ENCODE measurements around the gene TRIM67. TPM values are rescaled to one million over a fixed set of nuclear protein-coding genes. Genes with fewer than 3 reads are reported as not detected.

The TRIM67 gene
- total RNA-seq, 2 donors from 2014 or later, result 0.12 TPM; not detected in 1

DNA sequence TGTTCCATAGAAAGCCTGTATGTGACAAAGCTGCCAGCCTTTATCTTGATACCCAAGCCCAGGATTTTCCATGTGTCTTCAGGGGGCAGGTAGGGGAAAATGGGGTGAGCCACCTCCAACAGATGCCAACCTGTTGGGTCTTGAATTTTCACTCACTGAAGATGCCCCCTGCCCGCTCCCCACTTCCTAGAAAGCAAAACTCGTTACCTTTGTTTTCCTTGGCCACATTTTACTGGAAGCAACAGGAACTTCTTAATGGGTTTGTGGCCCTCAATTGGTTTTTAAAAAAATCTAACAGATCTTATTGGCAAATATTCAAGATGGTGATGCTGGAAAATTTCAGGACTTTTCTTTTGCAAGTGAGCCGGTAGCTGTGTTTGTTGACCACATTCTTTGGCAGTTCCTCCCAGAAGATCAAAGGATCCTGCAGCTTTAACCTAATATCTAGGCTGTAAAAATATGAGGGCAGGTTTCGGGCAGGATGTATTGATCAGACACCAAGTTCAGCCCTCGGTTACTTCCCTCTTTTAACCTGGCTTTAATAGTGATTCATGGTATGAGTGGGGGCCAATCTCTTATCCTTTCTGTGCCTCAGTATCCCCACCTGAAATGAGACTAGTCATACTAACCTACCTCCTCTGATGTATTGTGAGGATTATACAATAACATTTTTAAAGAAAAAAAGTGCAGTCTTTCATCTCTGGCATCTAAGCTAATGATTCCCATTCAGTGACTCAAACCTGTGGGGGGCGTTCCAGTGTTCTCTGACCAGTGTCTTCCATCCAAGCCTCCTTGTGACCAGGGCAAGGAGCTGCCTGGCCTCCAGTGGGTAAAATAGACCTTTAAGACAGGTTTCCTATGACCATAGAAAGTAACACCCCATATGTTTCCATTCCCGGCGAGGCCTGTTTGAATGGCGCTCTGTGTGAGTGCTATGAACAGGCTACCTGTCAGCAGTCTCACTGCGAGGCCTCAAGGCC, 57.9 kb downstream of the TRIM67 start:
- H3K27me3 Mint-ChIP-seq (ENCODE audit: low read depth), result no peaks in the 10 kb centered on the region
- DNase-seq (no peak), ATAC-seq (replicated peaks in 1 of 2) (no peak)
- H3K4me1 Mint-ChIP-seq (ENCODE audit: low read depth), result peaks cover 8% of the 10 kb centered on the region
- no peak overlapping the region for H3K27ac Mint-ChIP-seq
- no peak overlapping the region for H3K4me3 Mint-ChIP-seq
- H3K36me3 Mint-ChIP-seq (ENCODE audit: insufficient read depth in 2 of 2), result peaks cover 3% of the 10 kb centered on the region in 2 donors
- no peaks in the 10 kb centered on the region for H3K9me3 Mint-ChIP-seq

DNA sequence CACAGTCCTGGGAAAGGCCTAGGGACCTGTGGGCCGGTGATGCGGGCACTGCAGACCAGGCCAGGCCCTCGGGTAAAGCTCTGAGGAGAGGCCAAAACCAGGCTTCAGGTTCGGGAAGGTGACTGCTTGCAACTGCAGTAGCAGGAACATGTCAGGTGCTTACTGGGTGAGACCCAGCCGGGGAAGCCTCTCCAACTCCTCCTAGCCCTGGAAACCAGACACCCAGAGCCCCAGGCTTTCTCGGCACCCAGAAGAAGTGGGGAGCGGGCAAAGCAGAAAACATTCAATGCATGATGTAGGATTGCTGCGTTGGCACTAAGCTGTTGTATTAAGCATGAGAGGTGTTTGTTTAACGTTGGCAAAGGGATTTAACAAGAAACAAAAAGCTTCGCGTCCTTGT, 58.9 kb downstream of the TRIM67 start:
- Mint-ChIP-seq H3K4me1 (ENCODE audit: low read depth) (no peaks in the 10 kb centered on the region), H3K36me3 (ENCODE audit: insufficient read depth in 2 of 2) (peaks cover 5 to 7% of the 10 kb centered on the region in 2 donors), H3K9me3 (no peaks in the 10 kb centered on the region), H3K27ac (no peak overlapping the region), H3K27me3 (ENCODE audit: low read depth) (no peaks in the 10 kb centered on the region), H3K4me3 (no peak overlapping the region)
- ATAC-seq (replicated peaks in 1 of 2) (no peak), DNase-seq (no peak)

DNA sequence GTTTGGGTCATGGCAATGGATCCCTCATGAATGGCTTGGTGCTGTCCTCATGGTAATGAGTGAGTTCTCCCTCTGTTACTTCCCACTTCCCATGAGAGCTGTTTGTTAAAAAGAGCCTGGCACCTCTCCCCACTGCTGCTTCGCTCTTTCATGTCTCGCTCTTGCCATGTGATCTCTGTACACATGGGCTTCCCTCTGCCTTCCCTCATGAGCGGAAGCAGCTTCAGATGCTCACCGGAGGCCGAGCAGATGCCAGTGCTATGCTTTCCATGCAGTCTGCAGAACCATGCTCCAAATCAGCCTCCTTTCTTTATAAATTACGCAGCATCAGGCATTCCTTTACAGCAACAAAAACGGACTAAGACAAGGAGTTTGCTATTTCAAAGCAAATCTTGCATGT, 64.3 kb downstream of the TRIM67 start:
- ATAC-seq (replicated peaks in 1 of 2), result no peak
- peaks cover 11 to 29% of the 10 kb centered on the region in 2 donors for H3K36me3 Mint-ChIP-seq (ENCODE audit: insufficient read depth in 2 of 2)
- H3K9me3 Mint-ChIP-seq, result no peaks in the 10 kb centered on the region
- no peaks in the 10 kb centered on the region for H3K27me3 Mint-ChIP-seq (ENCODE audit: low read depth)
- H3K4me3 Mint-ChIP-seq, result no peak overlapping the region
- H3K27ac Mint-ChIP-seq, result no peak overlapping the region
- H3K4me1 Mint-ChIP-seq (ENCODE audit: low read depth), result no peaks in the 10 kb centered on the region
- DNase-seq, result no peak

DNA sequence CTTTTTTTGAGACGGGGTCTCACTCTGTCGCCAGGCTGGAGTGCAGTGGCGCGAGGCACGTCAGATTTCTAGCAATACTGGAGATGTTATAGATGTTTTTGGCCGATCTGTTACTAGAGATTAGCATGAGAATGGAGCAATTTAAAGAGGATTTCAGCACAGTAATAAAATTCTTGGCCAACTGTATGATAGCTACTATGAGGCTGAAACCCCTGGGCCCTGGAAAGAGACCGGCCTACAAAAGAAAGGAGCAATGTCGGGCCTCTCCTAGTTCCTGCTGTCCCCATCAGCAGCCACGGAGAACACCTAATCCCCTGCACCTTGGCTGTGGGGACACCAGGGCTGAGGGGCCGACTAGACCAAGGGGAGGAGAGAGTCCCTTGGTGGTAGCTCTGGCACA, 69.7 kb downstream of the TRIM67 start:
- H3K4me3 Mint-ChIP-seq, result no peak overlapping the region
- H3K27ac Mint-ChIP-seq, result peak overlapping the region; percentile 6
- DNase-seq (no peak), ATAC-seq (replicated peaks in 1 of 2) (no peak)
- peaks cover 7 to 22% of the 10 kb centered on the region in 2 donors for H3K36me3 Mint-ChIP-seq (ENCODE audit: insufficient read depth in 2 of 2)
- peaks cover 18% of the 10 kb centered on the region for H3K4me1 Mint-ChIP-seq (ENCODE audit: low read depth)
- no peaks in the 10 kb centered on the region for H3K27me3 Mint-ChIP-seq (ENCODE audit: low read depth)
- H3K9me3 Mint-ChIP-seq, result no peaks in the 10 kb centered on the region

DNA sequence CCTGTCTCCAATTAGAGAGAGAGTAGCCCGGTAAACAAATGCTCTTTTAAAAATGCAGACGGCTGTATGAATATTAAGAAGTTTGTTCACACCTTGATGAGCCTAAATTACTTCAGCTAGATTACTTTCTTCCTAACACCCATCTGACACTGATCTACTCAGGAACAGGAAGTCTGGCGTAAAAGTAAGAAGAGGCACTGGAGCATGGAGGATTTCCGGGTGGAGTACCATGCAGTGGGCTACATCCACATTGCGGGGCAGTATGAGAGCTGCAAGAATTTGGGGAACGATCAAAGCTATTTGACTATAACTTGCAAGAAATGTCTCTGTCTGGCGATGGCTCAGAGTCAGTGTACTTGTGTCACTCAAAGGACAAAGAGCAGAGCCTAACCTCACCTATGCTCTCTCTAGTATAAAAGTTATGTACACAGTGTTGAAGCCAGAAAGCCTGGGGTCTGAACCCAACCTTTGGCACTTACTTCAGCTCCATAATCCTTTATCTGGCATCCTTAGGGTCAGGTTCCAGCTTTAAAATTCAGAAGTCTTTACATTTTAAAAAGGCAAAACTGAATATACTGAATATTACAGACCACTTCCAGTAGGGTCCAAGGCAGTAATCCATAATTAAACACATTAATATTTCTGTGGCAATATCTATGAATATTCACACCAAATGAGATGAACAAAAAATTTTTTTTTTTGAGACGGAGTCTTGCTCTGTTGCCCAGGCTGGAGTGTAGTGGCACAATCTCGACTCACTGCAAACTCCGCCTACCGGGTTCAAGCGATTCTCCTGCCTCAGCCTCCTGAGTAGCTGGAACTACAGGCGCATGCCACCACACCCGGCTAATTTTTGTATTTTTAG, 71.2 kb downstream of the TRIM67 start:
- ATAC-seq (replicated peaks in 1 of 2) (no peak), DNase-seq (no peak)
- peaks cover 32% of the 10 kb centered on the region for H3K4me1 Mint-ChIP-seq (ENCODE audit: low read depth)
- peaks cover 5 to 18% of the 10 kb centered on the region in 2 donors for H3K36me3 Mint-ChIP-seq (ENCODE audit: insufficient read depth in 2 of 2)
- no peak overlapping the region for H3K4me3 Mint-ChIP-seq
- H3K27me3 Mint-ChIP-seq (ENCODE audit: low read depth), result no peaks in the 10 kb centered on the region
- no peak overlapping the region for H3K27ac Mint-ChIP-seq
- H3K9me3 Mint-ChIP-seq, result no peaks in the 10 kb centered on the region

GRCh38 chr1:231233735-231234417, 72.0 kb downstream of the TRIM67 start:
- DNase-seq (no peak), ATAC-seq (replicated peaks in 1 of 2) (no peak)
- Mint-ChIP-seq H3K4me3 (no peak overlapping the region), H3K27ac (no peak overlapping the region), H3K27me3 (ENCODE audit: low read depth) (no peaks in the 10 kb centered on the region), H3K4me1 (ENCODE audit: low read depth) (peaks cover 38% of the 10 kb centered on the region), H3K36me3 (ENCODE audit: insufficient read depth in 2 of 2) (peaks cover 11 to 16% of the 10 kb centered on the region in 2 donors), H3K9me3 (no peaks in the 10 kb centered on the region)

DNA sequence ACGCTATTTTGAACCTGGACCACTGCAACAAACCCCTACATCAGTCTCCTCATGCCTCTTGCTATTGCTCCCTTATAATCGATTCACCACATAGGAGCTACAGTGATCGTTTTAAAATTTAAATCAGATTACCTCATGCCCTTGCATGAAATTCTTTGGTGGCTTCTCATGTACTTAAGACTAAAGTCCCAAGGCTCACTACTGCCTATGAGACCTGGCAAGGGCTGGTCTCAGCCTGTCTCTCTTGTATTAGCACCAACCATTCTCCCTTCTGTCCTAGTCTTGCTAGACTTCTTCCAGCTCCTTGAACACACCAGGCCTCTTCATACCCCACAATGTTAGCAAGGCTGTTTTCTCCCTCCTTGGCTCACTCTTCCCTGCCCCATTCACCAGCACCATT, 72.6 kb downstream of the TRIM67 start:
- no peaks in the 10 kb centered on the region for H3K27me3 Mint-ChIP-seq (ENCODE audit: low read depth)
- H3K27ac Mint-ChIP-seq, result no peak overlapping the region
- ATAC-seq (replicated peaks in 1 of 2), result no peak
- no peak for DNase-seq
- H3K4me1 Mint-ChIP-seq (ENCODE audit: low read depth), result peaks cover 44% of the 10 kb centered on the region
- H3K9me3 Mint-ChIP-seq, result no peaks in the 10 kb centered on the region
- no peak overlapping the region for H3K4me3 Mint-ChIP-seq
- peaks cover 13 to 19% of the 10 kb centered on the region in 2 donors for H3K36me3 Mint-ChIP-seq (ENCODE audit: insufficient read depth in 2 of 2)

DNA sequence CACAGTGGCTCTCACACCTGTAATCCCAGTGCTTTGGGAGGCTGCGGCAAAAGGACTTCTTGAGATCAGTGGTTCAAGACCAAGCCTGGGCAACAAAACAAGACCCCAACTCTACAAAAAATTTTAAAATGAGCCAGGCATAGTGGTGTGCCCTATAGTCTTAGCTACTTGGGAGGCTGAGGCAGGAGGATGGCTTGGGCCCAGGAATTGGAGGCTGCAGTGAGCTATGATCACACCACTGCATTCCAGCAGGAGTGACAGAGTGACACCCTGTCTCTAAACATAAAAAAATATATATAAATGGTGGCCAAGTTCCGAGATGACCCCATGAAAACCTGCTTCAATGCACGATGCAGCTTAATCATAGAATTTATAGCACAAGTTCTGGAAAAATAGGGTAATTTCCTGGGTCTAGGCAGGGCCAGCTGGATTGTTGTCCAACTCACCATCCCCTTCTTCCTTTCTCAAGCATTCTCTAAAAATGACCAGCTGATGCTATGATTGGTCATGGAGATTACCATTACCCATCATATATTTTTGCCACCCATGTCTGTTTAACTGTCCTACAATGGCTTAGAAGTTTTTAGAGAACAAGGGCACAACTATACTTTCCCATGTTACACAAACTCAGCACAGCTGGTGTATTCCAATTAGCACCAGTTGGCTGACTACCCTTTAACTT, 73.8 kb downstream of the TRIM67 start:
- H3K27ac Mint-ChIP-seq, result peak overlapping the region; percentile 71
- peak overlapping the region in 1 of 2 donors; percentile 13 for H3K4me3 Mint-ChIP-seq
- H3K4me1 Mint-ChIP-seq (ENCODE audit: low read depth), result peaks cover 54% of the 10 kb centered on the region
- no peaks in the 10 kb centered on the region for H3K9me3 Mint-ChIP-seq
- no peaks in the 10 kb centered on the region for H3K27me3 Mint-ChIP-seq (ENCODE audit: low read depth)
- peaks cover 18 to 19% of the 10 kb centered on the region in 2 donors for H3K36me3 Mint-ChIP-seq (ENCODE audit: insufficient read depth in 2 of 2)
- ATAC-seq (replicated peaks in 1 of 2), result no peak
- DNase-seq, result no peak

- H3K9me3 Mint-ChIP-seq, result no peaks in the 10 kb centered on the region
- DNase-seq (no peak), ATAC-seq (replicated peaks in 1 of 2) (no peak)
- peak overlapping the region; percentile 71 for H3K27ac Mint-ChIP-seq
- peaks cover 17 to 18% of the 10 kb centered on the region in 2 donors for H3K36me3 Mint-ChIP-seq (ENCODE audit: insufficient read depth in 2 of 2)
- peak overlapping the region in 1 of 2 donors; percentile 13 for H3K4me3 Mint-ChIP-seq
- no peaks in the 10 kb centered on the region for H3K27me3 Mint-ChIP-seq (ENCODE audit: low read depth)
- peaks cover 54% of the 10 kb centered on the region for H3K4me1 Mint-ChIP-seq (ENCODE audit: low read depth)
Measured at GRCh38 chr1:231236208-231236591, 74.3 kb downstream of the TRIM67 start.

DNA sequence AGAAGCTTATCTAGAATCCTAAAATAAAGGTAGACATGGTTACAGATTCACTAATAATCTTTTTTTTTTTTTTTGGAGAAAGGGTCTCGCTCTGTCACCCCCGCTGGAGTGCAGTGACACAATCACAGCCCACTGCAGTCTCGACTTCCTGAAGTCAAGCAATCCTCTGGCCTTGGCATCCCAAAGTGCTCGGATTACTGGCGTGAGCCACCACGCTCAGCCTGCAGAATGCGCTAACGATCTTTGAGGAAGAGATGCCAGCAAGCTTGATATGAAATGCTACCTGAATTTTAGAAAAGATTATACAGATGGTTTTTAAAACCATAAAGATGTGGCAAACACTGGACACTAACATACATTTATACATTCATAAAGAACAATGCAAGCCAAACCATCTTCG, 75.1 kb downstream of the TRIM67 start:
- Mint-ChIP-seq H3K27me3 (ENCODE audit: low read depth) (no peaks in the 10 kb centered on the region), H3K9me3 (no peaks in the 10 kb centered on the region), H3K4me3 (no peak overlapping the region), H3K4me1 (ENCODE audit: low read depth) (peaks cover 55% of the 10 kb centered on the region), H3K27ac (no peak overlapping the region), H3K36me3 (ENCODE audit: insufficient read depth in 2 of 2) (peaks cover 21% of the 10 kb centered on the region in 2 donors)
- ATAC-seq (replicated peaks in 1 of 2), result no peak
- DNase-seq, result no peak

DNA sequence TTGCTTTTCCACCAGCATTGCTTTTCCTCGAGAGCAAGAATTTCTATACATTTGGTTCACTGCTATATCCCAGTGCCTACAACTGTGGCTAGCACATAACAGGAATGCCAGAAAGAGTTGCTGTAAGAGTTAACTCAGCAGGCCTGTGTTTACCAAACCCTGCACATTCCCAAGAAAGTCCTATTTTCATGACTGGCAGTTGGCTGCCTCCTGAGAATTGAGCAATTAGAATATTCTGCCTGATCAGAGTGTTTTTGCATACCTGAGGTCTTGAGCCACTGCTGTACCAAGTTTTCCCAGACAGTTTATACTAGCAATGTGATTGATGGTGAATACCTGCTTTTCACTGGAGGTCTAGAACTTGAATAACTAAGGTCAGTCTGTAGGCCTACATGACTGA, 76.4 kb downstream of the TRIM67 start:
- Mint-ChIP-seq H3K27me3 (ENCODE audit: low read depth) (no peaks in the 10 kb centered on the region), H3K9me3 (no peaks in the 10 kb centered on the region), H3K36me3 (ENCODE audit: insufficient read depth in 2 of 2) (peaks cover 21% of the 10 kb centered on the region in 2 donors), H3K4me1 (ENCODE audit: low read depth) (peaks cover 68% of the 10 kb centered on the region), H3K27ac (no peak overlapping the region), H3K4me3 (no peak overlapping the region)
- DNase-seq (no peak), ATAC-seq (replicated peaks in 1 of 2) (no peak)

GRCh38 chr1:231240531-231240882, 78.6 kb downstream of the TRIM67 start:
- H3K36me3 Mint-ChIP-seq (ENCODE audit: insufficient read depth in 2 of 2), result peaks cover 21 to 26% of the 10 kb centered on the region in 2 donors
- peaks cover 72% of the 10 kb centered on the region for H3K4me1 Mint-ChIP-seq (ENCODE audit: low read depth)
- H3K4me3 Mint-ChIP-seq, result peak overlapping the region; percentile 88 to 100
- H3K27ac Mint-ChIP-seq, result peak overlapping the region; percentile 100
- no peaks in the 10 kb centered on the region for H3K27me3 Mint-ChIP-seq (ENCODE audit: low read depth)
- no peak for DNase-seq
- ATAC-seq (replicated peaks in 1 of 2), result peak in 1 of 2 donors; percentile 1
- no peaks in the 10 kb centered on the region for H3K9me3 Mint-ChIP-seq
